ENCODE measurements around the gene TAPT1. TPM values are rescaled to one million over a fixed set of nuclear protein-coding genes. Genes with fewer than 3 reads are reported as not detected.

The TAPT1 gene
- total and polyA plus RNA-seq, 9 of the 15 experiments (the other 6 are each of a cell fraction or from before 2014, with no cell fraction given): 1.6 to 36.7 (median 20.7) TPM

DNA sequence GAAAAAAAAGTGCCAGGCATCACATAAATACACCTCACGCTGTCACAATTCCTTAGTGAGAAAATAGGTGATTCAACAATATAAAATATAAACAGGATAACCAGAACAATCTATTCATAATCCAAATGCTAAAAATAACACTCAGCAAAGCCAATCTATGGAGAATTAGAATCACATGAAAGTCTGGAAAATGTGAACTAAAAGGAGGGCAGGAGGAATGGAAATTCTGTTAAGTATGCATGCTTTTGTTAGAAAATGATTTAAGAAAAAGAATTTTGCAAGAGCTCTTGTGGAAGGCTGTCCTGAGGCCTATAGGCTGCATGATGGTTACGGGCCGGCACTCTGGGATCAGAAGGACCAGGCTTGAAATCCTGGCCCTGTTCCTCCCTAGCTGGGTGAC is 71.8 kb downstream of the TAPT1 start (continued):
- TF ChIP-seq, protein P1, sequence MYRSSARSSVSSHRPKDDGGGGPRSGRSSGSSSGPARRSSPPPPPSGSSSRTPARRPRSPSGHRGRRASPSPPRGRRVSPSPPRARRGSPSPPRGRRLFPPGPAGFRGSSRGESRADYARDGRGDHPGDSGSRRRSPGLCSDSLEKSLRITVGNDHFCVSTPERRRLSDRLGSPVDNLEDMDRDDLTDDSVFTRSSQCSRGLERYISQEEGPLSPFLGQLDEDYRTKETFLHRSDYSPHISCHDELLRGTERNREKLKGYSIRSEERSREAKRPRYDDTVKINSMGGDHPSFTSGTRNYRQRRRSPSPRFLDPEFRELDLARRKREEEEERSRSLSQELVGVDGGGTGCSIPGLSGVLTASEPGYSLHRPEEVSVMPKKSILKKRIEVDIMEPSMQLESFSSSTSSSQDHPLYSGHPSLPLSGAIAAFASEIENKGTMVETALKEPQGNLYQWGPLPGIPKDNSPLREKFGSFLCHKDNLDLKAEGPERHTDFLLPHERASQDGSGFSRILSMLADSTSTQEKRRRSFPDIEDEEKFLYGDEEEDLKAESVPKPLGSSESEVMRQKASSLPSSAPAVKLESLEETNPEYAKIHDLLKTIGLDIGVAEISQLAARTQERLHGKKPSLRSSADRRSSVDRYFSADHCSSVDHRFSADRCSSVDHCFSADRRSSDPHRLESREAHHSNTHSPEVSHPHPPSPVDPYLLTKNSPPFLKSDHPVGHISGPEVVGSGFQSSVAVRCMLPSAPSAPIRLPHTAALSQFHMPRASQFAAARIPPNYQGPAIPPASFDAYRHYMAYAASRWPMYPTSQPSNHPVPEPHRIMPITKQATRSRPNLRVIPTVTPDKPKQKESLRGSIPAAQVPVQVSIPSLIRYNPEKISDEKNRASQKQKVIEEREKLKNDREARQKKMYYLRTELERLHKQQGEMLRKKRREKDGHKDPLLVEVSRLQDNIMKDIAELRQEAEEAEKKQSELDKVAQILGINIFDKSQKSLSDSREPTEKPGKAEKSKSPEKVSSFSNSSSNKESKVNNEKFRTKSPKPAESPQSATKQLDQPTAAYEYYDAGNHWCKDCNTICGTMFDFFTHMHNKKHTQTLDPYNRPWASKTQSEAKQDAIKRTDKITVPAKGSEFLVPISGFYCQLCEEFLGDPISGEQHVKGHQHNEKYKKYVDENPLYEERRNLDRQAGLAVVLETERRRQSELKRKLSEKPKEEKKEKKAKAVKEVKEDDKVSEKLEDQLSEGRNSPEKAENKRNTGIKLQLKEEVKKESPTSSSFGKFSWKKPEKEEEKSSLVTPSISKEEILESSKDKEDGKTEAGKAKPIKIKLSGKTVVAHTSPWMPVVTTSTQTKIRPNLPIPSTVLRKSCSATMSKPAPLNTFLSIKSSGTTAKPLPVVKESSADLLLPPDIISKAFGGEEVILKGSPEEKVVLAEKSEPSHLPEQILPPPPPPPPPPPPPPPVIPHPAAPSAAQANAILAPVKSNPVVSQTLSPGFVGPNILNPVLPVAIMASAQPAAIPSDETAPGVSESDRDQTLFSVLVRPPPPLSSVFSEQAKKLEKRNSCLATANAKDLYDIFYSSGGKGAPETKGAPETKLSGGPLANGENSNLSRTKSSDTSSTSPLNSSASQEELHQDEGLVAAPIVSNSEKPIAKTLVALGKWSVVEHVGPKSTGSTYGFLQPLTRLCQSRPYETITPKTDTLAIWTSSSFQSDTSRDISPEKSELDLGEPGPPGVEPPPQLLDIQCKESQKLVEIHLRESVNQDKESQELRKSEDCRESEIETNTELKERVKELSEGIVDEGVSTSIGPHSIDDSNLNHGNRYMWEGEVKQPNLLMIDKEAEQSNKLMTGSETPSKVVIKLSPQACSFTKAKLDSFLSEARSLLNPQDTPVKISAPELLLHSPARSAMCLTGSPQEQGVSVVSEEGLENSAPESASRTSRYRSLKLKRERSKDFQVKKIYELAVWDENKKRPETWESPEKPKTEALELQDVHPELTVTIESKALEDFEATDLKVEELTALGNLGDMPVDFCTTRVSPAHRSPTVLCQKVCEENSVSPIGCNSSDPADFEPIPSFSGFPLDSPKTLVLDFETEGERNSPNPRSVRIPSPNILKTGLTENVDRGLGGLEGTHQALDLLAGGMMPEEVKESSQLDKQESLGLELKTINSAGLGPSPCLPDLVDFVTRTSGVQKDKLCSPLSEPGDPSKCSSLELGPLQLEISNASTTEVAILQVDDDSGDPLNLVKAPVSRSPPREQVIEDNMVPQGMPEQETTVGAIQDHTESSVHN (IDR thresholded peaks at IDR 0.05; ENCODE audit: borderline replicate concordance in 1 of 2, low read depth in 1 of 2): no peak
- TF ChIP-seq, protein P2, sequence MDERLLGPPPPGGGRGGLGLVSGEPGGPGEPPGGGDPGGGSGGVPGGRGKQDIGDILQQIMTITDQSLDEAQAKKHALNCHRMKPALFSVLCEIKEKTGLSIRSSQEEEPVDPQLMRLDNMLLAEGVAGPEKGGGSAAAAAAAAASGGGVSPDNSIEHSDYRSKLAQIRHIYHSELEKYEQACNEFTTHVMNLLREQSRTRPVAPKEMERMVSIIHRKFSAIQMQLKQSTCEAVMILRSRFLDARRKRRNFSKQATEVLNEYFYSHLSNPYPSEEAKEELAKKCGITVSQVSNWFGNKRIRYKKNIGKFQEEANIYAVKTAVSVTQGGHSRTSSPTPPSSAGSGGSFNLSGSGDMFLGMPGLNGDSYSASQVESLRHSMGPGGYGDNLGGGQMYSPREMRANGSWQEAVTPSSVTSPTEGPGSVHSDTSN (CRISPR knock-in tag; IDR thresholded peaks at IDR 0.05; ENCODE audit: low read depth): no peak
- TF ChIP-seq, protein P2 (tag; conservative IDR thresholded peaks at IDR 0.05; ENCODE audit: low read depth): no peak
- TF ChIP-seq MXI1 (IDR thresholded peaks at IDR 0.05; ENCODE audit: low read depth, low read length): no peak
- no peak for TF ChIP-seq ZKSCAN3 (CRISPR knock-in tag; IDR thresholded peaks at IDR 0.05)
- TF ChIP-seq NFE2 (IDR thresholded peaks at IDR 0.05; ENCODE audit: low read depth): no peak
- TF ChIP-seq, protein P3, sequence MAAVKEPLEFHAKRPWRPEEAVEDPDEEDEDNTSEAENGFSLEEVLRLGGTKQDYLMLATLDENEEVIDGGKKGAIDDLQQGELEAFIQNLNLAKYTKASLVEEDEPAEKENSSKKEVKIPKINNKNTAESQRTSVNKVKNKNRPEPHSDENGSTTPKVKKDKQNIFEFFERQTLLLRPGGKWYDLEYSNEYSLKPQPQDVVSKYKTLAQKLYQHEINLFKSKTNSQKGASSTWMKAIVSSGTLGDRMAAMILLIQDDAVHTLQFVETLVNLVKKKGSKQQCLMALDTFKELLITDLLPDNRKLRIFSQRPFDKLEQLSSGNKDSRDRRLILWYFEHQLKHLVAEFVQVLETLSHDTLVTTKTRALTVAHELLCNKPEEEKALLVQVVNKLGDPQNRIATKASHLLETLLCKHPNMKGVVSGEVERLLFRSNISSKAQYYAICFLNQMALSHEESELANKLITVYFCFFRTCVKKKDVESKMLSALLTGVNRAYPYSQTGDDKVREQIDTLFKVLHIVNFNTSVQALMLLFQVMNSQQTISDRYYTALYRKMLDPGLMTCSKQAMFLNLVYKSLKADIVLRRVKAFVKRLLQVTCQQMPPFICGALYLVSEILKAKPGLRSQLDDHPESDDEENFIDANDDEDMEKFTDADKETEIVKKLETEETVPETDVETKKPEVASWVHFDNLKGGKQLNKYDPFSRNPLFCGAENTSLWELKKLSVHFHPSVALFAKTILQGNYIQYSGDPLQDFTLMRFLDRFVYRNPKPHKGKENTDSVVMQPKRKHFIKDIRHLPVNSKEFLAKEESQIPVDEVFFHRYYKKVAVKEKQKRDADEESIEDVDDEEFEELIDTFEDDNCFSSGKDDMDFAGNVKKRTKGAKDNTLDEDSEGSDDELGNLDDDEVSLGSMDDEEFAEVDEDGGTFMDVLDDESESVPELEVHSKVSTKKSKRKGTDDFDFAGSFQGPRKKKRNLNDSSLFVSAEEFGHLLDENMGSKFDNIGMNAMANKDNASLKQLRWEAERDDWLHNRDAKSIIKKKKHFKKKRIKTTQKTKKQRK (IDR thresholded peaks at IDR 0.05; ENCODE audit: borderline replicate concordance, low read depth, low read length): no peak
- TF ChIP-seq BRD4 (IDR thresholded peaks at IDR 0.05): no peak
- no peak for TF ChIP-seq BCOR (IDR thresholded peaks at IDR 0.05)
- TF ChIP-seq ETS2 (tag; IDR thresholded peaks at IDR 0.05; ENCODE audit: borderline replicate concordance, poor library complexity, severe bottlenecking): no peak
- TF ChIP-seq ZNF431 (CRISPR knock-in tag; IDR thresholded peaks at IDR 0.05): no peak
- no peak for TF ChIP-seq ZNF583 (CRISPR knock-in tag; IDR thresholded peaks at IDR 0.05)

Data from K562 (cell line).